GM23338 (cell line): ENCODE measurements around the gene KIF1C. TPM values are rescaled to one million over a fixed set of nuclear protein-coding genes. Genes with fewer than 3 reads are reported as not detected.

Experiments
- ATAC-seq: fragments of 200-7000 bp; cut with Tn5 transposase; 3 replicates; pipeline ENCODE4 v1.9.1; 2020
- DNase-seq: peaks from one replicate; pipeline ENCODE4 v3.0.0-alpha.2; 2015; ENCODE audit warnings: low spot score
- H2AFZ ChIP-seq: fragments of 200-600 bp; sonication (generic); 2 replicates; pipeline ENCODE4 v1.8.0; 2016; ENCODE audit warnings: antibody characterized with exemption, mild to moderate bottlenecking, moderate library complexity
- H3F3A ChIP-seq: fragments of 200-600 bp; sonication (generic); replicated peaks from 2 replicates; pipeline ENCODE4 v1.8.0; 2017; ENCODE audit warnings: antibody characterized with exemption, mixed run types, low read depth
- H3K27ac ChIP-seq: fragments of 200-600 bp; sonication (generic); 2 replicates; pipeline ENCODE4 v1.6.1; 2016; ENCODE audit warnings: low read depth
- H3K27me3 ChIP-seq: fragments of 200-600 bp; sonication (generic); 2 replicates; pipeline ENCODE4 v1.8.0; 2016; ENCODE audit warnings: mild to moderate bottlenecking, mixed run types, moderate library complexity; ENCODE audit not compliant: insufficient read depth
- H3K36me3 ChIP-seq: fragments of 200-600 bp; sonication (generic); 2 replicates; pipeline ENCODE4 v1.8.0; 2016; ENCODE audit warnings: mild to moderate bottlenecking; ENCODE audit not compliant: insufficient read depth
- H3K4me1 ChIP-seq: fragments of 200-600 bp; sonication (generic); 2 replicates; pipeline ENCODE4 v1.8.0; 2016; ENCODE audit warnings: mild to moderate bottlenecking, moderate library complexity; ENCODE audit not compliant: insufficient read depth
- H3K4me2 ChIP-seq: fragments of 200-600 bp; sonication (generic); 2 replicates; pipeline ENCODE4 v1.7.1; 2017; ENCODE audit warnings: mixed run types
- H3K4me3 ChIP-seq: fragments of 200-600 bp; sonication (generic); 2 replicates; pipeline ENCODE4 v1.6.1; 2016; ENCODE audit warnings: mixed run types
- H3K79me2 ChIP-seq: fragments of 200-600 bp; sonication (generic); replicated peaks from 2 replicates; pipeline ENCODE4 v1.8.0; 2017; ENCODE audit warnings: mild to moderate bottlenecking; ENCODE audit not compliant: insufficient read depth
- H3K9me2 ChIP-seq: fragments of 200-600 bp; sonication (generic); 2 replicates; pipeline ENCODE4 v1.8.0; 2017; ENCODE audit not compliant: insufficient read depth
- H4K20me1 ChIP-seq: fragments of 200-600 bp; sonication (generic); replicated peaks from 2 replicates; pipeline ENCODE4 v1.8.0; 2017; ENCODE audit warnings: mild to moderate bottlenecking; ENCODE audit not compliant: insufficient read depth
- H3K27ac Mint-ChIP-seq: 2 replicates; pipeline ENCODE4 v1.8.0; 2020; ENCODE audit warnings: inconsistent platforms, mild to moderate bottlenecking, moderate library complexity, mixed read lengths
- H3K27me3 Mint-ChIP-seq: 3 replicates; pipeline ENCODE4 v1.8.0; 2022; ENCODE audit warnings: low read depth, mild to moderate bottlenecking, moderate library complexity, mixed read lengths, inconsistent platforms; ENCODE audit not compliant: insufficient read depth, poor library complexity
- H3K36me3 Mint-ChIP-seq: 3 replicates; pipeline ENCODE4 v1.8.0; 2021; ENCODE audit warnings: low read depth, mild to moderate bottlenecking, inconsistent platforms, moderate library complexity, mixed read lengths
- H3K4me1 Mint-ChIP-seq: 3 replicates; pipeline ENCODE4 v1.8.0; 2020; ENCODE audit warnings: mild to moderate bottlenecking, inconsistent platforms, mixed read lengths
- H3K4me3 Mint-ChIP-seq: 3 replicates; pipeline ENCODE4 v1.8.0; 2021; ENCODE audit warnings: moderate library complexity, mild to moderate bottlenecking, inconsistent platforms, mixed read lengths
- H3K9me3 Mint-ChIP-seq: 3 replicates; pipeline ENCODE4 v1.8.0; 2020; ENCODE audit warnings: moderate library complexity, mild to moderate bottlenecking, inconsistent platforms, mixed read lengths
- CREB1 ChIP-seq: fragments of 250-450 bp; sonication (Bioruptor Pico); IDR thresholded peaks from 2 replicates; pipeline ENCODE4 v1.5.0; 2020; ENCODE audit warnings: low read depth, mild to moderate bottlenecking, moderate library complexity
- EZH2 ChIP-seq: fragments of 200-600 bp; sonication (generic); IDR thresholded peaks from one replicate; pipeline ENCODE4 v1.8.0; 2017; ENCODE audit warnings: antibody characterized with exemption, mild to moderate bottlenecking, low read depth; ENCODE audit not compliant: unreplicated experiment
- EZH2phosphoT487 ChIP-seq: fragments of 200-600 bp; sonication (generic); IDR thresholded peaks from one replicate; pipeline ENCODE4 v1.8.1; 2018; ENCODE audit warnings: antibody characterized with exemption; ENCODE audit not compliant: unreplicated experiment
- JUNB ChIP-seq: IDR thresholded peaks from one replicate; pipeline ENCODE4 v1.6.1; 2016; ENCODE audit warnings: antibody characterized with exemption; ENCODE audit not compliant: unreplicated experiment
- NANOG ChIP-seq: IDR thresholded peaks from 2 replicates; pipeline ENCODE4 v1.6.1; 2016; ENCODE audit warnings: antibody characterized with exemption, borderline replicate concordance
- POLR2AphosphoS5 ChIP-seq: IDR thresholded peaks from 2 replicates; pipeline ENCODE4 v1.6.1; 2016; ENCODE audit warnings: antibody characterized with exemption, low read depth
- STAT1 ChIP-seq: IDR thresholded peaks from one replicate; pipeline ENCODE4 v1.6.1; 2016; ENCODE audit warnings: antibody characterized with exemption; ENCODE audit not compliant: unreplicated experiment
- ZNF114 ChIP-seq: fragments of 250-450 bp; sonication (Bioruptor Pico); IDR thresholded peaks from 2 replicates; pipeline ENCODE4 v1.5.0; 2020; ENCODE audit warnings: mild to moderate bottlenecking, moderate library complexity
- ZNF331 ChIP-seq: fragments of 250-450 bp; sonication (Bioruptor Pico); IDR thresholded peaks from 2 replicates; pipeline ENCODE4 v1.5.0; 2020; ENCODE audit warnings: low read depth, mild to moderate bottlenecking, moderate library complexity
- polyA plus RNA-seq: library from polyadenylated mRNA; unstranded; fragments of >200 nt; fragmentation: Nextera tagmentation; extraction: Ambion mirVana; gene quantifications from 2 replicates; pipeline ENCODE4 v1.2.1, GENCODE V29; 2016
- total RNA-seq: library from RNA; depleted of rRNA; stranded (reverse); fragments of >200 nt; shearing (Covaris generic); gene quantifications from 2 replicates; pipeline ENCODE4 v1.2.3, GENCODE V29; 2014
- TF ChIP-seq, protein P1 (sequence below): IDR thresholded peaks from one replicate; pipeline ENCODE4 v1.6.1; 2018; ENCODE audit warnings: antibody characterized with exemption; ENCODE audit not compliant: unreplicated experiment
- TF ChIP-seq, protein P2 (sequence below): IDR thresholded peaks from 2 replicates; pipeline ENCODE4 v1.6.1; 2016; ENCODE audit warnings: antibody characterized with exemption
- TF ChIP-seq, protein P3 (sequence below): fragments of 250-450 bp; sonication (Bioruptor Pico); IDR thresholded peaks from 2 replicates; pipeline ENCODE4 v1.5.0; 2020; ENCODE audit warnings: mild to moderate bottlenecking, moderate library complexity
- TF ChIP-seq, protein P4 (sequence below), 2 experiments: fragments of 200-600 bp in 1 of 2; sonication (generic) in 1 of 2; conservative IDR thresholded peaks; 2 replicates each; pipeline versions ENCODE4 v1.5.1 to v1.6.1; 2016 to 2017; ENCODE audit warnings: antibody characterized with exemption in 2 of 2, low read depth in 2 of 2, mild to moderate bottlenecking in 2 of 2, moderate library complexity in 1 of 2

The KIF1C gene
- total and polyA plus RNA-seq, 2 experiments from 2014 or later = 13.5 to 61.4 TPM

DNA sequence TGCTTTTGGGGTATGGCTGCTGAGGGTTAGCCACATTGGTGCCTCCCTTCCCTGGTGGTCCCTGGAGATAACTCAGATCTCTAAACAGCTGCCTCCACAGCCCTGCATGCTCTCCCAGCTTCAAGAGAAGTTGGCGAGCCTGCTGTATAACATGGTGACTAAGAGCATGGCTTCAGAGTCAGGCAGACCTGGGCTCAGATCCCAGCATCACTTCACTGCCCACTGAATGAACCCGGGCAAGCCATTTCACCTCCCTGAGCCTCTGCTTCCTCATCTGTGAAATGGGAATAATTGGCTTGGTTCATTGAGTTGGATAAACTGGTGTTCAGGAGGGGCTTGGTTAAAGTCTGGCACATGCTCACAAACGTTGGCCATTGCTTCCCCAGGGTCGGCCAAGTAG is 16.6 kb downstream of the KIF1C start:
- H3K4me3 ChIP-seq = no peak overlapping the region
- Mint-ChIP-seq H3K27me3 (peaks cover 8% of the 10 kb centered on the region), H3K4me1 (no peaks in the 10 kb centered on the region), H3K4me3 (no peak overlapping the region), H3K36me3 (peaks cover 56% of the 10 kb centered on the region), H3K27ac (no peak overlapping the region), H3K9me3 (no peaks in the 10 kb centered on the region)
- no peak overlapping the region for H2AFZ ChIP-seq
- no peak for DNase-seq
- no peaks in the 10 kb centered on the region for H3K9me2 ChIP-seq
- no peak overlapping the region for H3K27ac ChIP-seq
- H3K4me1 ChIP-seq = no peaks in the 10 kb centered on the region
- H3F3A ChIP-seq = no peaks in the 10 kb centered on the region
- H3K4me2 ChIP-seq = no peak overlapping the region
- no peak for TF ChIP-seq JUNB
- TF ChIP-seq STAT1 = no peak
- no peak for TF ChIP-seq ZNF114 (CRISPR knock-in tag)
- TF ChIP-seq, protein P1, sequence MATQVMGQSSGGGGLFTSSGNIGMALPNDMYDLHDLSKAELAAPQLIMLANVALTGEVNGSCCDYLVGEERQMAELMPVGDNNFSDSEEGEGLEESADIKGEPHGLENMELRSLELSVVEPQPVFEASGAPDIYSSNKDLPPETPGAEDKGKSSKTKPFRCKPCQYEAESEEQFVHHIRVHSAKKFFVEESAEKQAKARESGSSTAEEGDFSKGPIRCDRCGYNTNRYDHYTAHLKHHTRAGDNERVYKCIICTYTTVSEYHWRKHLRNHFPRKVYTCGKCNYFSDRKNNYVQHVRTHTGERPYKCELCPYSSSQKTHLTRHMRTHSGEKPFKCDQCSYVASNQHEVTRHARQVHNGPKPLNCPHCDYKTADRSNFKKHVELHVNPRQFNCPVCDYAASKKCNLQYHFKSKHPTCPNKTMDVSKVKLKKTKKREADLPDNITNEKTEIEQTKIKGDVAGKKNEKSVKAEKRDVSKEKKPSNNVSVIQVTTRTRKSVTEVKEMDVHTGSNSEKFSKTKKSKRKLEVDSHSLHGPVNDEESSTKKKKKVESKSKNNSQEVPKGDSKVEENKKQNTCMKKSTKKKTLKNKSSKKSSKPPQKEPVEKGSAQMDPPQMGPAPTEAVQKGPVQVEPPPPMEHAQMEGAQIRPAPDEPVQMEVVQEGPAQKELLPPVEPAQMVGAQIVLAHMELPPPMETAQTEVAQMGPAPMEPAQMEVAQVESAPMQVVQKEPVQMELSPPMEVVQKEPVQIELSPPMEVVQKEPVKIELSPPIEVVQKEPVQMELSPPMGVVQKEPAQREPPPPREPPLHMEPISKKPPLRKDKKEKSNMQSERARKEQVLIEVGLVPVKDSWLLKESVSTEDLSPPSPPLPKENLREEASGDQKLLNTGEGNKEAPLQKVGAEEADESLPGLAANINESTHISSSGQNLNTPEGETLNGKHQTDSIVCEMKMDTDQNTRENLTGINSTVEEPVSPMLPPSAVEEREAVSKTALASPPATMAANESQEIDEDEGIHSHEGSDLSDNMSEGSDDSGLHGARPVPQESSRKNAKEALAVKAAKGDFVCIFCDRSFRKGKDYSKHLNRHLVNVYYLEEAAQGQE = no peak
- TF ChIP-seq, protein P2, sequence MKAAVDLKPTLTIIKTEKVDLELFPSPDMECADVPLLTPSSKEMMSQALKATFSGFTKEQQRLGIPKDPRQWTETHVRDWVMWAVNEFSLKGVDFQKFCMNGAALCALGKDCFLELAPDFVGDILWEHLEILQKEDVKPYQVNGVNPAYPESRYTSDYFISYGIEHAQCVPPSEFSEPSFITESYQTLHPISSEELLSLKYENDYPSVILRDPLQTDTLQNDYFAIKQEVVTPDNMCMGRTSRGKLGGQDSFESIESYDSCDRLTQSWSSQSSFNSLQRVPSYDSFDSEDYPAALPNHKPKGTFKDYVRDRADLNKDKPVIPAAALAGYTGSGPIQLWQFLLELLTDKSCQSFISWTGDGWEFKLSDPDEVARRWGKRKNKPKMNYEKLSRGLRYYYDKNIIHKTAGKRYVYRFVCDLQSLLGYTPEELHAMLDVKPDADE = no peak
- TF ChIP-seq, protein P3, sequence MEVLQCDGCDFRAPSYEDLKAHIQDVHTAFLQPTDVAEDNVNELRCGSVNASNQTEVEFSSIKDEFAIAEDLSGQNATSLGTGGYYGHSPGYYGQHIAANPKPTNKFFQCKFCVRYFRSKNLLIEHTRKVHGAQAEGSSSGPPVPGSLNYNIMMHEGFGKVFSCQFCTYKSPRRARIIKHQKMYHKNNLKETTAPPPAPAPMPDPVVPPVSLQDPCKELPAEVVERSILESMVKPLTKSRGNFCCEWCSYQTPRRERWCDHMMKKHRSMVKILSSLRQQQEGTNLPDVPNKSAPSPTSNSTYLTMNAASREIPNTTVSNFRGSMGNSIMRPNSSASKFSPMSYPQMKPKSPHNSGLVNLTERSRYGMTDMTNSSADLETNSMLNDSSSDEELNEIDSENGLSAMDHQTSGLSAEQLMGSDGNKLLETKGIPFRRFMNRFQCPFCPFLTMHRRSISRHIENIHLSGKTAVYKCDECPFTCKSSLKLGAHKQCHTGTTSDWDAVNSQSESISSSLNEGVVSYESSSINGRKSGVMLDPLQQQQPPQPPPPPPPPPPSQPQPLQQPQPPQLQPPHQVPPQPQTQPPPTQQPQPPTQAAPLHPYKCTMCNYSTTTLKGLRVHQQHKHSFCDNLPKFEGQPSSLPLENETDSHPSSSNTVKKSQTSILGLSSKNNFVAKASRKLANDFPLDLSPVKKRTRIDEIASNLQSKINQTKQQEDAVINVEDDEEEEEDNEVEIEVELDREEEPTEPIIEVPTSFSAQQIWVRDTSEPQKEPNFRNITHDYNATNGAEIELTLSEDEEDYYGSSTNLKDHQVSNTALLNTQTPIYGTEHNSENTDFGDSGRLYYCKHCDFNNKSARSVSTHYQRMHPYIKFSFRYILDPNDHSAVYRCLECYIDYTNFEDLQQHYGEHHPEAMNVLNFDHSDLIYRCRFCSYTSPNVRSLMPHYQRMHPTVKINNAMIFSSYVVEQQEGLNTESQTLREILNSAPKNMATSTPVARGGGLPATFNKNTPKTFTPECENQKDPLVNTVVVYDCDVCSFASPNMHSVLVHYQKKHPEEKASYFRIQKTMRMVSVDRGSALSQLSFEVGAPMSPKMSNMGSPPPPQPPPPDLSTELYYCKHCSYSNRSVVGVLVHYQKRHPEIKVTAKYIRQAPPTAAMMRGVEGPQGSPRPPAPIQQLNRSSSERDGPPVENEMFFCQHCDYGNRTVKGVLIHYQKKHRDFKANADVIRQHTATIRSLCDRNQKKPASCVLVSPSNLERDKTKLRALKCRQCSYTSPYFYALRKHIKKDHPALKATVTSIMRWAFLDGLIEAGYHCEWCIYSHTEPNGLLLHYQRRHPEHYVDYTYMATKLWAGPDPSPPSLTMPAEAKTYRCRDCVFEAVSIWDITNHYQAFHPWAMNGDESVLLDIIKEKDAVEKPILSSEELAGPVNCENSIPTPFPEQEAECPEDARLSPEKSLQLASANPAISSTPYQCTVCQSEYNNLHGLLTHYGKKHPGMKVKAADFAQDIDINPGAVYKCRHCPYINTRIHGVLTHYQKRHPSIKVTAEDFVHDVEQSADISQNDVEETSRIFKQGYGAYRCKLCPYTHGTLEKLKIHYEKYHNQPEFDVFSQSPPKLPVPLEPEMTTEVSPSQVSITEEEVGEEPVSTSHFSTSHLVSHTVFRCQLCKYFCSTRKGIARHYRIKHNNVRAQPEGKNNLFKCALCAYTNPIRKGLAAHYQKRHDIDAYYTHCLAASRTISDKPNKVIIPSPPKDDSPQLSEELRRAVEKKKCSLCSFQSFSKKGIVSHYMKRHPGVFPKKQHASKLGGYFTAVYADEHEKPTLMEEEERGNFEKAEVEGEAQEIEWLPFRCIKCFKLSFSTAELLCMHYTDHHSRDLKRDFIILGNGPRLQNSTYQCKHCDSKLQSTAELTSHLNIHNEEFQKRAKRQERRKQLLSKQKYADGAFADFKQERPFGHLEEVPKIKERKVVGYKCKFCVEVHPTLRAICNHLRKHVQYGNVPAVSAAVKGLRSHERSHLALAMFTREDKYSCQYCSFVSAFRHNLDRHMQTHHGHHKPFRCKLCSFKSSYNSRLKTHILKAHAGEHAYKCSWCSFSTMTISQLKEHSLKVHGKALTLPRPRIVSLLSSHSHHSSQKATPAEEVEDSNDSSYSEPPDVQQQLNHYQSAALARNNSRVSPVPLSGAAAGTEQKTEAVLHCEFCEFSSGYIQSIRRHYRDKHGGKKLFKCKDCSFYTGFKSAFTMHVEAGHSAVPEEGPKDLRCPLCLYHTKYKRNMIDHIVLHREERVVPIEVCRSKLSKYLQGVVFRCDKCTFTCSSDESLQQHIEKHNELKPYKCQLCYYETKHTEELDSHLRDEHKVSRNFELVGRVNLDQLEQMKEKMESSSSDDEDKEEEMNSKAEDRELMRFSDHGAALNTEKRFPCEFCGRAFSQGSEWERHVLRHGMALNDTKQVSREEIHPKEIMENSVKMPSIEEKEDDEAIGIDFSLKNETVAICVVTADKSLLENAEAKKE (CRISPR knock-in tag) = no peak
- TF ChIP-seq CREB1 (CRISPR knock-in tag) = no peak
- no peak for TF ChIP-seq EZH2
- TF ChIP-seq NANOG = no peak
- TF ChIP-seq, protein P4, sequence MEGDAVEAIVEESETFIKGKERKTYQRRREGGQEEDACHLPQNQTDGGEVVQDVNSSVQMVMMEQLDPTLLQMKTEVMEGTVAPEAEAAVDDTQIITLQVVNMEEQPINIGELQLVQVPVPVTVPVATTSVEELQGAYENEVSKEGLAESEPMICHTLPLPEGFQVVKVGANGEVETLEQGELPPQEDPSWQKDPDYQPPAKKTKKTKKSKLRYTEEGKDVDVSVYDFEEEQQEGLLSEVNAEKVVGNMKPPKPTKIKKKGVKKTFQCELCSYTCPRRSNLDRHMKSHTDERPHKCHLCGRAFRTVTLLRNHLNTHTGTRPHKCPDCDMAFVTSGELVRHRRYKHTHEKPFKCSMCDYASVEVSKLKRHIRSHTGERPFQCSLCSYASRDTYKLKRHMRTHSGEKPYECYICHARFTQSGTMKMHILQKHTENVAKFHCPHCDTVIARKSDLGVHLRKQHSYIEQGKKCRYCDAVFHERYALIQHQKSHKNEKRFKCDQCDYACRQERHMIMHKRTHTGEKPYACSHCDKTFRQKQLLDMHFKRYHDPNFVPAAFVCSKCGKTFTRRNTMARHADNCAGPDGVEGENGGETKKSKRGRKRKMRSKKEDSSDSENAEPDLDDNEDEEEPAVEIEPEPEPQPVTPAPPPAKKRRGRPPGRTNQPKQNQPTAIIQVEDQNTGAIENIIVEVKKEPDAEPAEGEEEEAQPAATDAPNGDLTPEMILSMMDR (conservative IDR thresholded peaks at IDR 0.05; ENCODE audit: low read depth in 2 of 2) = no peak
- TF ChIP-seq POLR2AphosphoS5 = no peak
- no peak for TF ChIP-seq EZH2phosphoT487
- TF ChIP-seq ZNF331 (CRISPR knock-in tag) = no peak
- peaks cover 21% of the 10 kb centered on the region for H3K36me3 ChIP-seq
- no peak for ATAC-seq
- no peaks in the 10 kb centered on the region for H3K27me3 ChIP-seq
- H4K20me1 ChIP-seq = no peaks in the 10 kb centered on the region
- no peaks in the 10 kb centered on the region for H3K79me2 ChIP-seq
